GM18868 (cell line): ENCODE data around the gene SHC3.

Source experiments
- ATAC-seq: cut with Tn5 transposase; IDR thresholded peaks from one replicate; pipeline ENCODE4 v1.9.1; 2021; ENCODE audit warnings: mild to moderate bottlenecking, moderate library complexity; ENCODE audit not compliant: unreplicated experiment

Gene SHC3

GRCh38 chr9:89006996-89007967, 171.3 kb downstream of the SHC3 start:
- no peak for ATAC-seq

- ATAC-seq = no peak
Observed at GRCh38 chr9:89006267-89006666, 172.4 kb downstream of the SHC3 start.

- ATAC-seq = no peak
Observed at GRCh38 chr9:89005323-89005722, 173.3 kb downstream of the SHC3 start.

- ATAC-seq = no peak
Observed at GRCh38 chr9:89002987-89003386, 175.6 kb downstream of the SHC3 start.

GRCh38 chr9:89001917-89002540, 176.6 kb downstream of the SHC3 start:
- ATAC-seq = no peak

GRCh38 chr9:89000973-89001916, 177.4 kb downstream of the SHC3 start:
- peak; percentile 66 for ATAC-seq

- no peak for ATAC-seq
Observed at GRCh38 chr9:89000371-89000781, 178.2 kb downstream of the SHC3 start.

- no peak for ATAC-seq
Observed at GRCh38 chr9:88998911-88999310, 179.7 kb downstream of the SHC3 start.

GRCh38 chr9:88998503-88998902, 180.1 kb downstream of the SHC3 start:
- no peak for ATAC-seq

GRCh38 chr9:88997646-88998045, 181.0 kb downstream of the SHC3 start:
- ATAC-seq = no peak

- ATAC-seq = no peak
Observed at GRCh38 chr9:88996921-88997235, 181.7 kb downstream of the SHC3 start.

GRCh38 chr9:88996046-88996920, 182.3 kb downstream of the SHC3 start:
- ATAC-seq = no peak

- no peak for ATAC-seq
Observed at GRCh38 chr9:88995627-88996026, 183.0 kb downstream of the SHC3 start.

- no peak for ATAC-seq
Observed at GRCh38 chr9:88995200-88995577, 183.4 kb downstream of the SHC3 start.

GRCh38 chr9:88994469-88995199, 184.0 kb downstream of the SHC3 start:
- no peak for ATAC-seq

GRCh38 chr9:88993871-88994460, 184.7 kb downstream of the SHC3 start:
- no peak for ATAC-seq

GRCh38 chr9:88993327-88993726, 185.3 kb downstream of the SHC3 start:
- no peak for ATAC-seq

GRCh38 chr9:88992556-88992955, 186.1 kb downstream of the SHC3 start:
- no peak for ATAC-seq
